B cell (primary cell): ENCODE results near the gene TMOD1. TPM values are rescaled to one million over a fixed set of nuclear protein-coding genes. Genes with fewer than 3 reads are reported as not detected.

ENCODE experiments used
- ATAC-seq: fragments of 200-7000 bp; cut with Tn5 transposase; one replicate; pipeline ENCODE4 v1.10.0; 2021; ENCODE audit warnings: low read depth, mild to moderate bottlenecking, moderate number of reproducible peaks, moderate library complexity
- CTCF ChIA-PET: fragments of 350-600 bp; sonication (Branson Sonifier 250); formaldehyde crosslinking; loops from one replicate; lab custom pipeline; 2021; ENCODE audit warnings: antibody characterized with exemption, inconsistent platforms; lab: Charles Lee
- POLR2A ChIA-PET: fragments of 350-600 bp; sonication (Branson Sonifier 250); formaldehyde crosslinking; loops from one replicate; lab custom pipeline; 2021; ENCODE audit warnings: antibody characterized with exemption; lab: Charles Lee
- DNase-seq: peaks from one replicate; pipeline ENCODE4 v3.0.0; 2013
- H2AFZ ChIP-seq: 2 replicates; pipeline ENCODE4 v1.6.1; 2012; ENCODE audit warnings: mild to moderate bottlenecking, low read depth, low read length; ENCODE audit not compliant: insufficient read depth, poor library complexity, severe bottlenecking
- H3K27ac ChIP-seq, 2 donors: 1 replicate in 1 of 2; 2 replicates in 1 of 2; pipeline ENCODE4 v1.5.1; 2012 to 2013; ENCODE audit warnings: low read length in 2 of 2, mild to moderate bottlenecking in 2 of 2, moderate library complexity in 1 of 2
- H3K27me3 ChIP-seq, 4 experiments: fragments of 200-600 bp in 1 of 4; sonication (generic) in 1 of 4; replicated peaks in 1 of 4; 1 replicate in 2 of 4; 2 replicates in 2 of 4; pipeline versions ENCODE4 v1.6.1 to v1.7.0; 2013 to 2016; ENCODE audit warnings: low read length in 3 of 4, mild to moderate bottlenecking in 2 of 4, mixed read lengths in 1 of 4, moderate library complexity in 1 of 4; ENCODE audit not compliant: insufficient read depth in 4 of 4, control insufficient read depth in 3 of 4; ENCODE audit errors: control extremely low read depth in 1 of 4
- H3K36me3 ChIP-seq, 2 experiments: replicated peaks in 1 of 2; 1 replicate in 1 of 2; 2 replicates in 1 of 2; pipeline versions ENCODE4 v1.6.1 to v1.7.1; 2013; ENCODE audit warnings: low read length in 1 of 2; ENCODE audit not compliant: insufficient read depth in 2 of 2, control insufficient read depth in 1 of 2; ENCODE audit errors: control extremely low read depth in 1 of 2, extremely low read depth in 1 of 2
- H3K4me1 ChIP-seq, 2 donors: fragments of 200-600 bp in 1 of 2; sonication (generic) in 1 of 2; 1 replicate in 1 of 2; 2 replicates in 1 of 2; pipeline versions ENCODE4 v1.5.1 to v1.6.1; 2013 to 2017; ENCODE audit warnings: low read length in 2 of 2; ENCODE audit not compliant: control insufficient read depth in 2 of 2, insufficient read depth in 2 of 2
- H3K4me2 ChIP-seq: replicated peaks from 2 replicates; pipeline ENCODE3; 2012; ENCODE audit warnings: mild to moderate bottlenecking, low read depth, low read length; ENCODE audit not compliant: poor library complexity, severe bottlenecking
- H3K4me3 ChIP-seq, 5 experiments: fragments of 200-600 bp in 1 of 5; sonication (generic) in 1 of 5; 1 replicate in 3 of 5; 2 replicates in 2 of 5; pipeline versions ENCODE4 v1.5.1 to v1.7.0; 2011 to 2016; ENCODE audit warnings: low read length in 4 of 5, mild to moderate bottlenecking in 4 of 5, low read depth in 2 of 5, control low read depth in 1 of 5, moderate library complexity in 1 of 5; ENCODE audit not compliant: insufficient read depth in 1 of 5; ENCODE audit errors: control extremely low read depth in 1 of 5, extremely low read depth in 1 of 5
- H3K79me2 ChIP-seq: fragments of 200-600 bp; sonication (generic); one replicate; pipeline ENCODE4 v1.6.0; 2016; ENCODE audit warnings: low read length; ENCODE audit not compliant: control insufficient read depth, insufficient read depth
- H3K9ac ChIP-seq: fragments of 200-600 bp; sonication (generic); 2 replicates; pipeline ENCODE4 v1.6.1; 2017; ENCODE audit warnings: mild to moderate bottlenecking, low read length, moderate library complexity
- H3K9me3 ChIP-seq, 3 donors: one replicate each; pipeline versions ENCODE4 v1.6.1 to v1.7.1; 2013; ENCODE audit warnings: low read length in 2 of 3; ENCODE audit not compliant: control insufficient read depth in 2 of 3, insufficient read depth in 1 of 3; ENCODE audit errors: control extremely low read depth in 1 of 3
- H4K20me1 ChIP-seq: 2 replicates; pipeline ENCODE4 v1.6.0; 2012; ENCODE audit warnings: mild to moderate bottlenecking, low read length; ENCODE audit not compliant: insufficient read depth, control insufficient read depth, poor library complexity, severe bottlenecking
- H3K27ac Mint-ChIP-seq: one replicate; pipeline ENCODE4 v1.8.0; 2021; ENCODE audit warnings: mixed read lengths
- H3K27me3 Mint-ChIP-seq: one replicate; pipeline ENCODE4 v1.8.0; 2021; ENCODE audit warnings: mixed read lengths
- H3K4me1 Mint-ChIP-seq: one replicate; pipeline ENCODE4 v1.8.0; 2021; ENCODE audit warnings: mixed read lengths
- H3K4me3 Mint-ChIP-seq: one replicate; pipeline ENCODE4 v1.8.0; 2021; ENCODE audit warnings: mixed read lengths
- H3K9me3 Mint-ChIP-seq: one replicate; pipeline ENCODE4 v1.8.0; 2022; ENCODE audit warnings: mixed read lengths; ENCODE audit not compliant: insufficient read depth
- CTCF ChIP-seq: fragments of 200-600 bp; IDR thresholded peaks from one replicate; pipeline ENCODE4 v1.8.0; 2022; ENCODE audit warnings: antibody characterized with exemption, mild to moderate bottlenecking
- EZH2 ChIP-seq: IDR thresholded peaks from 2 replicates; pipeline ENCODE4 v1.6.1; 2012; ENCODE audit warnings: borderline replicate concordance, low read depth, mild to moderate bottlenecking, moderate library complexity, low read length; ENCODE audit not compliant: insufficient read depth, poor library complexity, severe bottlenecking
- WGBS: methylation state at CpG from one replicate; pipeline ENCODE4 v1.1.5; 2013; ENCODE audit warnings: missing lambda C conversion rate; ENCODE audit not compliant: insufficient coverage; 5-methylcytosine and 5-hydroxymethylcytosine counted together
- intact Hi-C: fragments of 100-400 bp; cut with micrococcal nuclease; formaldehyde crosslinking; loops from one replicate; pipeline ENCODE4 v1.10.0; 2022
- polyA plus RNA-seq: library from polyadenylated mRNA; depleted of rRNA; stranded (reverse); fragments of >200 nt; gene quantifications from 2 replicates; pipeline ENCODE4 v1.2.3, GENCODE V29; 2012
- total RNA-seq, 2 donors: library from RNA; stranded (reverse); fragments of 120-200 nt in 1 of 2; gene quantifications; 1 replicate in 1 of 2; 2 replicates in 1 of 2; pipeline versions ENCODE4 v1.2.3 to v1.2.4, GENCODE V29; 2013 to 2022

Gene TMOD1
- total and polyA plus RNA-seq, 2 donors (not counting 1 experiment from before 2014, with no cell fraction given) = 0.30 to 2.5 TPM

- peaks cover 44% of the 10 kb centered on the region for H3K27me3 Mint-ChIP-seq
- H3K4me1 Mint-ChIP-seq = no peaks in the 10 kb centered on the region
- POLR2A ChIA-PET = no interaction called here
- no peak overlapping the region for H3K27ac ChIP-seq
- H3K27me3 ChIP-seq = peaks cover 0 to 13% (median 2%) of the 10 kb centered on the region in 4 experiments
- no peaks in the 10 kb centered on the region for H3K36me3 ChIP-seq
- H3K9me3 ChIP-seq = no peaks in the 10 kb centered on the region
- no peak overlapping the region for H3K4me3 Mint-ChIP-seq
- H3K4me2 ChIP-seq = no peak overlapping the region
- no peak overlapping the region for H3K4me3 ChIP-seq
- H3K79me2 ChIP-seq = no peaks in the 10 kb centered on the region
- no peaks in the 10 kb centered on the region for H3K4me1 ChIP-seq
- H3K9me3 Mint-ChIP-seq = no peaks in the 10 kb centered on the region
- no peak for TF ChIP-seq EZH2
- no peak for TF ChIP-seq CTCF
- no peak for ATAC-seq
- CTCF ChIA-PET = no interaction called here
- WGBS = 93% methylated on average over 5 of the region's 6 CpGs
- DNase-seq = no peak
- H2AFZ ChIP-seq = no peak overlapping the region
- H4K20me1 ChIP-seq = no peaks in the 10 kb centered on the region
- no peak overlapping the region for H3K9ac ChIP-seq
- no peak overlapping the region for H3K27ac Mint-ChIP-seq
- intact Hi-C loops = no loop called here
Measured at GRCh38 chr9:97554566-97555075, 53.2 kb downstream of the TMOD1 start.

- Histone ChIP-seq H3K27me3 (peaks cover 0 to 13% (median 2%) of the 10 kb centered on the region in 4 experiments), H3K4me3 (no peak overlapping the region), H3K36me3 (no peaks in the 10 kb centered on the region), H3K9me3 (no peaks in the 10 kb centered on the region), H3K79me2 (no peaks in the 10 kb centered on the region), H2AFZ (no peak overlapping the region), H3K9ac (no peak overlapping the region), H3K4me1 (no peaks in the 10 kb centered on the region), H3K27ac (no peak overlapping the region), H4K20me1 (no peaks in the 10 kb centered on the region), H3K4me2 (no peak overlapping the region)
- ATAC-seq (no peak), DNase-seq (no peak)
- Mint-ChIP-seq H3K4me1 (no peaks in the 10 kb centered on the region), H3K27me3 (peaks cover 44% of the 10 kb centered on the region), H3K27ac (no peak overlapping the region), H3K4me3 (no peak overlapping the region), H3K9me3 (no peaks in the 10 kb centered on the region)
- TF ChIP-seq EZH2 (no peak), CTCF (no peak)
- CTCF ChIA-PET = no interaction called here
- POLR2A ChIA-PET = no interaction called here
- intact Hi-C loops = no loop called here
- 95% methylated on average over 11 of the region's 15 CpGs for WGBS
Measured at GRCh38 chr9:97555164-97555563, 53.7 kb downstream of the TMOD1 start.
